ENCODE measurements around the gene FRZB. TPM values are rescaled to one million over a fixed set of nuclear protein-coding genes. Genes with fewer than 3 reads are reported as not detected.

FRZB gene
- total RNA-seq, 1 donor: 0.43 TPM

GRCh38 chr2:182910965-182911364, 44.5 kb upstream of the FRZB start:
- no peak for TF ChIP-seq CTCF (IDR thresholded peaks at IDR 0.05; ENCODE audit: insufficient read depth, low read depth, low read length)
- DNase-seq (ENCODE audit: low read depth): no peak

GRCh38 chr2:182907081-182907830, 40.8 kb upstream of the FRZB start:
- no peak overlapping the region for H3K4me3 ChIP-seq (ENCODE audit: low read depth, low read length)
- DNase-seq (ENCODE audit: low read depth): no peak
- no peak for TF ChIP-seq CTCF (IDR thresholded peaks at IDR 0.05; ENCODE audit: insufficient read depth, low read depth, low read length)

More at GRCh38 chr2:182910965-182911364, 44.5 kb upstream of the FRZB start:
- no peak overlapping the region for H3K4me3 ChIP-seq (ENCODE audit: low read depth, low read length)

- no peak overlapping the region for H3K4me3 ChIP-seq (ENCODE audit: low read depth, low read length)
- no peak for DNase-seq (ENCODE audit: low read depth)
- TF ChIP-seq CTCF (IDR thresholded peaks at IDR 0.05; ENCODE audit: insufficient read depth, low read depth, low read length): no peak
These were observed 40.0 kb upstream of the FRZB start for GRCh38 chr2:182906454-182906853.

- DNase-seq (ENCODE audit: low read depth): no peak
- H3K4me3 ChIP-seq (ENCODE audit: low read depth, low read length): no peak overlapping the region
- no peak for TF ChIP-seq CTCF (IDR thresholded peaks at IDR 0.05; ENCODE audit: insufficient read depth, low read depth, low read length)
These were observed 38.4 kb upstream of the FRZB start for GRCh38 chr2:182904844-182905243.

- no peak for TF ChIP-seq CTCF (IDR thresholded peaks at IDR 0.05; ENCODE audit: insufficient read depth, low read depth, low read length)
These were observed 37.1 kb upstream of the FRZB start for GRCh38 chr2:182903566-182903965.

GRCh38 chr2:182901748-182902147, 35.3 kb upstream of the FRZB start:
- DNase-seq (ENCODE audit: low read depth): no peak
- no peak for TF ChIP-seq CTCF (IDR thresholded peaks at IDR 0.05; ENCODE audit: insufficient read depth, low read depth, low read length)
- H3K4me3 ChIP-seq (ENCODE audit: low read depth, low read length): no peak overlapping the region

More at GRCh38 chr2:182903566-182903965, 37.1 kb upstream of the FRZB start:
- H3K4me3 ChIP-seq (ENCODE audit: low read depth, low read length): no peak overlapping the region
- DNase-seq (ENCODE audit: low read depth): no peak

GRCh38 chr2:182898718-182899117, 32.3 kb upstream of the FRZB start:
- no peak for DNase-seq (ENCODE audit: low read depth)
- TF ChIP-seq CTCF (IDR thresholded peaks at IDR 0.05; ENCODE audit: insufficient read depth, low read depth, low read length): no peak
- no peak overlapping the region for H3K4me3 ChIP-seq (ENCODE audit: low read depth, low read length)
